ENCODE results near the gene SNAI3. TPM values are rescaled to one million over a fixed set of nuclear protein-coding genes. Genes with fewer than 3 reads are reported as not detected.

SNAI3 gene
- total and polyA plus RNA-seq, 2 experiments from 2014 or later, result 2.9 to 3.7 TPM

- no peak for DNase-seq (ENCODE audit: low read depth in 1 of 2, low spot score in 1 of 2)
These were observed 53.7 kb downstream of the SNAI3 start for GRCh38 chr16:88632587-88632930.

DNA sequence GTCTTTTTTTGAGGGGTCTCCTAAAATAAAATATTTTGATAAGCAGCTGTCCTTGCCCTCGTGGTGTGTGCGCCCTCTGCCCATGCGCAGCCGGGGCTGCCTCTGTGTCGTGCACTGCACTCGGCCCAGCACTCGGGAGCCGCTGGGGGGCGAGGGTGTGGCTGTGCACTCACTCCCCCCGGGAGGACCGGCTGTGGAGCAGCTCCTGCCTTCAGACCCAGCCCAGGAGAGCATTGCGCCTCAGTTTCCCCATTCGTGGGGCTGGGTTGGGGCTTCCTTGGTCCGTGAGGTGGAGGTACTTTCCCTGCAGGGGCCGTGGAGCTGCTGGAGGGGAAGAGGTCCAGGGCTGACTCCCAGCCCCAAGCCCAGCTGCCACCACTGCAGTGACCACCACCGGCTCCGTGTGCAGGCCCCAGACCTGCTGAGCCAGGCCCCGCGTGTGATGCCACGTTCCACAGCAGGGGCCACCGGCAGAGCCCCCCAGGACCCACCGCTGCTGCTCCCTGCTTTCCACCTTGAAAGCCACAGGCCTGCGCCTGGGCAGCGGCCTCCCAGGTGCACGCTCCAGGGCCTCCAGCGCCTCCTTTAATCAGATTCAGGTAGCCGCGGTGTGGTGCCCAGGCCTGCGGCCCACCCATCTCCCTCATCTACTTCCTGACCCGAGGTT, 54.3 kb downstream of the SNAI3 start:
- Histone ChIP-seq H3K4me3 (no peak overlapping the region), H3K36me3 (peaks cover 23% of the 10 kb centered on the region), H3K9me3 (ENCODE audit: low read depth) (no peaks in the 10 kb centered on the region), H3K27me3 (peaks cover 32% of the 10 kb centered on the region), H3K27ac (no peak overlapping the region), H3K4me1 (ENCODE audit: low read depth) (peaks cover 4% of the 10 kb centered on the region)
- DNase-seq (ENCODE audit: low read depth in 1 of 2, low spot score in 1 of 2), result no peak
- TF ChIP-seq CTCF (IDR thresholded peaks at IDR 0.05; ENCODE audit: low read depth, low read length), result no peak

More at GRCh38 chr16:88632587-88632930, 53.7 kb downstream of the SNAI3 start:
- peaks cover 4% of the 10 kb centered on the region for H3K4me1 ChIP-seq (ENCODE audit: low read depth)
- peaks cover 23% of the 10 kb centered on the region for H3K36me3 ChIP-seq
- no peak overlapping the region for H3K4me3 ChIP-seq
- no peaks in the 10 kb centered on the region for H3K9me3 ChIP-seq (ENCODE audit: low read depth)
- no peak overlapping the region for H3K27ac ChIP-seq
- peaks cover 36% of the 10 kb centered on the region for H3K27me3 ChIP-seq
- TF ChIP-seq CTCF (IDR thresholded peaks at IDR 0.05; ENCODE audit: low read depth, low read length), result no peak

- no peak overlapping the region for H3K27ac ChIP-seq
- H3K4me1 ChIP-seq (ENCODE audit: low read depth), result peaks cover 4% of the 10 kb centered on the region
- peaks cover 23% of the 10 kb centered on the region for H3K36me3 ChIP-seq
- no peaks in the 10 kb centered on the region for H3K9me3 ChIP-seq (ENCODE audit: low read depth)
- TF ChIP-seq CTCF (IDR thresholded peaks at IDR 0.05; ENCODE audit: low read depth, low read length), result no peak
- no peak for DNase-seq (ENCODE audit: low read depth in 1 of 2, low spot score in 1 of 2)
- no peak overlapping the region for H3K4me3 ChIP-seq
- H3K27me3 ChIP-seq, result peaks cover 31% of the 10 kb centered on the region
These were observed 54.9 kb downstream of the SNAI3 start for GRCh38 chr16:88631384-88631783.

DNA sequence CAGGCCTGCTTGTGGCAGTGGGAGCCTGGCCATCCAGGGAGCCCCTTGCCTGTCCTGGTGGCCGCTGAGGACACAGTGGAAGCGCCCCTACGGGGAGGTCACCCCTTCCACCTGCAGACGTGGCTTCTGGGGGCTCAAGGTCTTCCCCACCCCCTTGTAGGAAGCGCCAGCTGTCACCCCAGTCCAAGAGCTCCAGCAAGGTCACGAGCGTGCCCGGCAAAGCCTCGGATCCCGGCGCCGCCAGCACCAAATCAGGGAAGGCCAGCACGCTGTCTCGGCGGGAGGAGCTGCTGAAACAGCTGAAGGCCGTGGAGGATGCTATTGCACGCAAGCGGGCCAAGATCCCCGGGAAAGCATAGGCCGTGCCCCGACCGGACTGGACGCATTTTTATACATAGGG, 55.4 kb downstream of the SNAI3 start:
- Histone ChIP-seq H3K4me3 (no peak overlapping the region), H3K27ac (no peak overlapping the region), H3K36me3 (peaks cover 24% of the 10 kb centered on the region), H3K27me3 (peaks cover 27% of the 10 kb centered on the region), H3K9me3 (ENCODE audit: low read depth) (no peaks in the 10 kb centered on the region), H3K4me1 (ENCODE audit: low read depth) (peaks cover 4% of the 10 kb centered on the region)
- no peak for TF ChIP-seq CTCF (IDR thresholded peaks at IDR 0.05; ENCODE audit: low read depth, low read length)
- no peak for DNase-seq (ENCODE audit: low read depth in 1 of 2, low spot score in 1 of 2)

GRCh38 chr16:88630433-88630832, 55.9 kb downstream of the SNAI3 start:
- Histone ChIP-seq H3K36me3 (peaks cover 25% of the 10 kb centered on the region), H3K27me3 (peaks cover 22% of the 10 kb centered on the region), H3K27ac (no peak overlapping the region), H3K9me3 (ENCODE audit: low read depth) (no peaks in the 10 kb centered on the region), H3K4me3 (no peak overlapping the region), H3K4me1 (ENCODE audit: low read depth) (peaks cover 4% of the 10 kb centered on the region)
- no peak for TF ChIP-seq CTCF (IDR thresholded peaks at IDR 0.05; ENCODE audit: low read depth, low read length)
- no peak for DNase-seq (ENCODE audit: low read depth in 1 of 2, low spot score in 1 of 2)

Measured in cardiac muscle cell (in vitro differentiated cells and primary cell).